ENCODE results near the gene KIAA1755.

DNA sequence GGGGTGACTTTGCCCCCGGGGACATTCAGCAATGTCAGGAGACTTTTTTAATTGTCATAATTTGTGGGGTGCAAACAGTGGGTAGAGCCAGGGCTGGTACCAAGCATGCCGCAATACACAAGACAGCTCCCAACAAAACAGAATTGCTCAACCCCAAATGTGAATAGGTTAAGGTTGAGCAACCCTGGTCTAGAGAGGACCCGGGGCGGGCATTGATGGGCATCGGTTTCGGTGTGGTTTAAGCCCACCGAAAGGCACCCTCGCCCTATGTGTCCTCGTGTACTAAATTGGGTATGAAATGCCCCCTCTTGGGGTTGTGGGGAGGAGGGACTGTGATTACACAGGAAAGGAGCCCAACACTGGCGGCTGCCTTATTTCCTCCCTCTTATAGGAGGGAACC, 36.0 kb downstream of the KIAA1755 start:
- TF ChIP-seq, protein P1, sequence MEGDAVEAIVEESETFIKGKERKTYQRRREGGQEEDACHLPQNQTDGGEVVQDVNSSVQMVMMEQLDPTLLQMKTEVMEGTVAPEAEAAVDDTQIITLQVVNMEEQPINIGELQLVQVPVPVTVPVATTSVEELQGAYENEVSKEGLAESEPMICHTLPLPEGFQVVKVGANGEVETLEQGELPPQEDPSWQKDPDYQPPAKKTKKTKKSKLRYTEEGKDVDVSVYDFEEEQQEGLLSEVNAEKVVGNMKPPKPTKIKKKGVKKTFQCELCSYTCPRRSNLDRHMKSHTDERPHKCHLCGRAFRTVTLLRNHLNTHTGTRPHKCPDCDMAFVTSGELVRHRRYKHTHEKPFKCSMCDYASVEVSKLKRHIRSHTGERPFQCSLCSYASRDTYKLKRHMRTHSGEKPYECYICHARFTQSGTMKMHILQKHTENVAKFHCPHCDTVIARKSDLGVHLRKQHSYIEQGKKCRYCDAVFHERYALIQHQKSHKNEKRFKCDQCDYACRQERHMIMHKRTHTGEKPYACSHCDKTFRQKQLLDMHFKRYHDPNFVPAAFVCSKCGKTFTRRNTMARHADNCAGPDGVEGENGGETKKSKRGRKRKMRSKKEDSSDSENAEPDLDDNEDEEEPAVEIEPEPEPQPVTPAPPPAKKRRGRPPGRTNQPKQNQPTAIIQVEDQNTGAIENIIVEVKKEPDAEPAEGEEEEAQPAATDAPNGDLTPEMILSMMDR (IDR thresholded peaks at IDR 0.05), result no peak
- TF ChIP-seq EP300 (IDR thresholded peaks at IDR 0.05) (no peak), POLR2A (IDR thresholded peaks at IDR 0.05) (no peak)

Measured in tibial nerve (tissue), 4 donors.